Gastrocnemius medialis (tissue), 4 donors: ENCODE measurements around the gene UBA1. TPM values are rescaled to one million over a fixed set of nuclear protein-coding genes. Genes with fewer than 3 reads are reported as not detected.

Source experiments
- ATAC-seq, 2 donors: fragments of 150-250 bp; one replicate each; pipeline ENCODE4 v1.9.1; 2016
- DNase-seq, 2 donors: peaks; one replicate each; pipeline ENCODE4 v3.0.0-alpha.2; 2019
- H3K27ac ChIP-seq, 4 donors: fragments of 200-600 bp; sonication (generic); 1 replicate in 1 of 4; 2 replicates in 3 of 4; pipeline ENCODE4 v1.5.1; 2016 to 2018; ENCODE audit warnings: mild to moderate bottlenecking in 2 of 4, moderate library complexity in 1 of 4
- H3K27me3 ChIP-seq, 3 donors: fragments of 200-600 bp; sonication (generic) in 2 of 3; 1 replicate in 1 of 3; 2 replicates in 2 of 3; pipeline versions ENCODE4 v1.5.1 to v1.6.0; 2016 to 2019; ENCODE audit warnings: mild to moderate bottlenecking in 1 of 3, moderate library complexity in 1 of 3
- H3K36me3 ChIP-seq, 2 donors: fragments of 200-600 bp; sonication (generic) in 1 of 2; one replicate each; pipeline ENCODE4 v1.5.1; 2017 to 2018
- H3K4me1 ChIP-seq, 2 donors: fragments of 200-600 bp; sonication (generic) in 1 of 2; one replicate each; pipeline ENCODE4 v1.5.1; 2016 to 2017; ENCODE audit warnings: mild to moderate bottlenecking in 2 of 2
- H3K4me3 ChIP-seq, 4 donors: fragments of 200-600 bp; sonication (generic) in 3 of 4; 1 replicate in 1 of 4; 2 replicates in 3 of 4; pipeline ENCODE4 v1.5.1; 2016 to 2019; ENCODE audit warnings: mild to moderate bottlenecking in 2 of 4
- H3K9me3 ChIP-seq, 3 donors: fragments of 200-600 bp; sonication (generic) in 2 of 3; 1 replicate in 1 of 3; 2 replicates in 2 of 3; pipeline ENCODE4 v1.5.1; 2016 to 2019
- POLR2A ChIP-seq, 2 donors: fragments of 450-650 bp; IDR thresholded peaks; one replicate each; pipeline ENCODE4 v1.6.1; 2017; ENCODE audit warnings: antibody characterized with exemption in 2 of 2, mild to moderate bottlenecking in 2 of 2, moderate library complexity in 2 of 2
- in situ Hi-C, 4 donors: fragments of 200-750 bp; cut with MboI; loops; one replicate each; pipeline versions ENCODE4 v1.15.0 to v1.8.0; 2017; ENCODE audit warnings: low sequenced_read_pairs in 4 of 4
- intact Hi-C: fragments of 100-400 bp; cut with DNase I; formaldehyde crosslinking; loops from one replicate; pipeline ENCODE4 v1.15.1; 2023; ENCODE audit warnings: low total_unique reads
- total RNA-seq, 4 donors: library from RNA; depleted of rRNA; stranded (reverse); fragments of >200 nt; gene quantifications; one replicate each; pipeline versions ENCODE4 v1.1.0 to v1.2.3, GENCODE V29; 2016
- TF ChIP-seq, protein P1 (sequence below), 5 experiments: fragments of 450-650 bp in 3 of 5; fragments of 200-600 bp in 2 of 5; sonication (generic) in 2 of 5; IDR thresholded peaks in 4 of 5; conservative IDR thresholded peaks in 1 of 5; 1 replicate in 4 of 5; 2 replicates in 1 of 5; pipeline ENCODE4 v1.5.1; 2016 to 2019; ENCODE audit warnings: antibody characterized with exemption in 5 of 5, mild to moderate bottlenecking in 3 of 5, moderate library complexity in 3 of 5

UBA1 gene
- total RNA-seq, 4 donors from 2014 or later: 113 to 181 (median 162) TPM

DNA sequence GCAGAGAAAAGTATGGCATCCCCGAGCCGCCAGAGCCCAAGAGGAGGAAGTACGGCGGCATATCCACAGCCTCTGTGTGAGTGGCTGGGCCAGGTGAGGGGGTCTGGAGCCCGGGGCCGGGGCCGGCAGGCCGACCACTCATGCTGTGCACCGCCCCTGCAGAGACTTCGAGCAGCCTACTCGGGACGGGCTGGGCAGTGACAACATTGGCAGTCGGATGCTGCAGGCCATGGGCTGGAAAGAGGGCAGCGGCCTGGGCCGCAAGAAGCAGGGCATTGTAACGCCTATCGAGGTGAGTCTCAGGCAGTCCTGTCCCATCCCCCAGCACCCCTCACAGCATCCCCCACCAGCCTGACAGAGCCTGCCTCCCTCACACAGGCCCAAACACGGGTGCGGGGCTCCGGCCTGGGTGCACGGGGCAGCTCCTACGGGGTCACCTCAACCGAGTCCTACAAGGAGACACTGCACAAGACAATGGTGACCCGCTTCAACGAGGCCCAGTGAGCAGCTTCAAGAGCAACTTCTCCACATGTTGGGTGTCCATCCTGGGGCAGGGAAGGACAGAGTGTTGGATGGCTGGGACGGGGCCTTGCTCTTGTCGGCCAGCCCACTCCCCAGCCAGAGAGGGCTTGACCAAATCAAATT lies 7.4 kb upstream of the UBA1 start:
- Histone ChIP-seq H3K4me1 (peaks cover 0 to 3% of the 10 kb centered on the region in 2 donors), H3K9me3 (no peaks in the 10 kb centered on the region), H3K27me3 (no peaks in the 10 kb centered on the region), H3K27ac (no peak overlapping the region), H3K4me3 (no peak overlapping the region), H3K36me3 (peaks cover 0 to 26% of the 10 kb centered on the region in 2 donors)
- in situ Hi-C loops: loop anchor here in 1 of 4 donors (25.0 kb wide), 1 partner anchor 176 kb away; the partner anchor contains the start of gene ZNF157
- TF ChIP-seq POLR2A (IDR thresholded peaks at IDR 0.05): no peak
- ATAC-seq (no peak), DNase-seq (no peak)
- intact Hi-C loops: no loop called here

DNA sequence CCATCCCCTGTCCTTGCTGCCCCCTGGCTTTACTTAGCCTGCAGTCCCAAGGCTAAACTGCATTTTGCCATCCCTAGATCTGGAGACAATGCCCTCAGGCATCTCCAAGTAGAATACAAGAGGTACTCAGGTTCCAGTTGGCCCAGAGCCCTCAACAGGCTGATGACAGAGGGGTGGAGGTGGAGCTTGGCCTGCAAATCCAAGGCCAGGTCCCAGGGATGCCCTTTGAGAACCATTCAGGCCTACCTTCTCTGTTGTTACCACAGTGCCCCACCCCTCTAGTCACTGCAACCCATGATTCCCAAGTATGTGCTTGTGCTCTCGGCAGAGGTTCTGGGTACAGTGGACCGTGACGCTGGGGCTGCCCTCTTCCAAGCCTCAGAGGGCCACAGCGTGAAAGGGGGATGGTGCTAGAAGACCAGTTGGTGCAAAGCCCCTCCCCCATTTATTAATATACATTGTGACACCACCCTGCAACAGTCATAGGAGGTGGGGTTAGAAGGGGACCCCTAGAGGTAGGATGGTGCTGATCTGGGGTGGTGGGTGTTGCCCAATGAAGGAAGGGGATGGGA lies 6.4 kb upstream of the UBA1 start:
- intact Hi-C loops: no loop called here
- in situ Hi-C loops: loop anchor here in 1 of 4 donors (25.0 kb wide), 1 partner anchor 175 kb away; the partner anchor contains the start of gene ZNF157

DNA sequence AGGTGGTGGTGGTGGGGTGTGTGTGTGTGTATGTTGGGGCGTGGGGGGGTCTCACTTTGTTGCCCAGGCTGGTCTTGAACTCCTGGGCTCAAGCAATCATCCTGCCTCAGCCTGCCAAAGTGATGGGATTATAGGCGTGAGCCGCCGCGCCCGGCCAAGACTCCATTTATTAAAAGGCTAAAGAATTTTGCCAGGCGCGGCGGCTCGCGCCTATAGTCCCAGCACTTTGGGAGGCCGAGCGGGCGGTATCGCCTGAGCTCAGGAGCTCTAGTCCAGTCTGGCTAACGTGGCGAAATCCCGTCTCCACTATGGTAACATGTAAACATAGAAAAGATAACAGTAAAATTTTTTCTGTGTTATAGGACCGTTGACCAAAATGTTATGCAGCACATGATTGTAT lies 3.7 kb upstream of the UBA1 start:
- no peak for DNase-seq
- intact Hi-C loops (loop anchor here (2.0 to 5.0 kb wide), 4 partner anchors 177 to 832 kb away; partner anchors contain the start of genes ELK1 and ZNF41), in situ Hi-C loops (loop anchor here in 3 of 4 donors (10.0 to 25.0 kb wide), 3 partner anchors 172 to 335 kb away; partner anchors contain the start of gene ZNF157 (in 1 of the 3))
- Histone ChIP-seq H3K4me3 (no peak overlapping the region), H3K36me3 (peaks cover 0 to 14% of the 10 kb centered on the region in 2 donors), H3K27me3 (no peaks in the 10 kb centered on the region), H3K4me1 (peaks cover 2 to 11% of the 10 kb centered on the region in 2 donors), H3K27ac (no peak overlapping the region), H3K9me3 (no peaks in the 10 kb centered on the region)
- no peak for ATAC-seq
- TF ChIP-seq POLR2A (IDR thresholded peaks at IDR 0.05): no peak
- TF ChIP-seq, protein P1, sequence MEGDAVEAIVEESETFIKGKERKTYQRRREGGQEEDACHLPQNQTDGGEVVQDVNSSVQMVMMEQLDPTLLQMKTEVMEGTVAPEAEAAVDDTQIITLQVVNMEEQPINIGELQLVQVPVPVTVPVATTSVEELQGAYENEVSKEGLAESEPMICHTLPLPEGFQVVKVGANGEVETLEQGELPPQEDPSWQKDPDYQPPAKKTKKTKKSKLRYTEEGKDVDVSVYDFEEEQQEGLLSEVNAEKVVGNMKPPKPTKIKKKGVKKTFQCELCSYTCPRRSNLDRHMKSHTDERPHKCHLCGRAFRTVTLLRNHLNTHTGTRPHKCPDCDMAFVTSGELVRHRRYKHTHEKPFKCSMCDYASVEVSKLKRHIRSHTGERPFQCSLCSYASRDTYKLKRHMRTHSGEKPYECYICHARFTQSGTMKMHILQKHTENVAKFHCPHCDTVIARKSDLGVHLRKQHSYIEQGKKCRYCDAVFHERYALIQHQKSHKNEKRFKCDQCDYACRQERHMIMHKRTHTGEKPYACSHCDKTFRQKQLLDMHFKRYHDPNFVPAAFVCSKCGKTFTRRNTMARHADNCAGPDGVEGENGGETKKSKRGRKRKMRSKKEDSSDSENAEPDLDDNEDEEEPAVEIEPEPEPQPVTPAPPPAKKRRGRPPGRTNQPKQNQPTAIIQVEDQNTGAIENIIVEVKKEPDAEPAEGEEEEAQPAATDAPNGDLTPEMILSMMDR (IDR thresholded peaks at IDR 0.05 in 4 of 5, conservative IDR thresholded peaks at IDR 0.05 in 1 of 5): no peak

More for the DNA sequence above, 6.4 kb upstream of the UBA1 start:
- TF ChIP-seq, protein P1 (IDR thresholded peaks at IDR 0.05 in 4 of 5, conservative IDR thresholded peaks at IDR 0.05 in 1 of 5): no peak
- no peak for TF ChIP-seq POLR2A (IDR thresholded peaks at IDR 0.05)
- H3K9me3 ChIP-seq: no peaks in the 10 kb centered on the region
- H3K36me3 ChIP-seq: peaks cover 0 to 16% of the 10 kb centered on the region in 2 donors
- ATAC-seq (no peak), DNase-seq (no peak)
- H3K27me3 ChIP-seq: no peaks in the 10 kb centered on the region
- H3K4me3 ChIP-seq: no peak overlapping the region
- H3K27ac ChIP-seq: no peak overlapping the region
- H3K4me1 ChIP-seq: peaks cover 0 to 3% of the 10 kb centered on the region in 2 donors

DNA sequence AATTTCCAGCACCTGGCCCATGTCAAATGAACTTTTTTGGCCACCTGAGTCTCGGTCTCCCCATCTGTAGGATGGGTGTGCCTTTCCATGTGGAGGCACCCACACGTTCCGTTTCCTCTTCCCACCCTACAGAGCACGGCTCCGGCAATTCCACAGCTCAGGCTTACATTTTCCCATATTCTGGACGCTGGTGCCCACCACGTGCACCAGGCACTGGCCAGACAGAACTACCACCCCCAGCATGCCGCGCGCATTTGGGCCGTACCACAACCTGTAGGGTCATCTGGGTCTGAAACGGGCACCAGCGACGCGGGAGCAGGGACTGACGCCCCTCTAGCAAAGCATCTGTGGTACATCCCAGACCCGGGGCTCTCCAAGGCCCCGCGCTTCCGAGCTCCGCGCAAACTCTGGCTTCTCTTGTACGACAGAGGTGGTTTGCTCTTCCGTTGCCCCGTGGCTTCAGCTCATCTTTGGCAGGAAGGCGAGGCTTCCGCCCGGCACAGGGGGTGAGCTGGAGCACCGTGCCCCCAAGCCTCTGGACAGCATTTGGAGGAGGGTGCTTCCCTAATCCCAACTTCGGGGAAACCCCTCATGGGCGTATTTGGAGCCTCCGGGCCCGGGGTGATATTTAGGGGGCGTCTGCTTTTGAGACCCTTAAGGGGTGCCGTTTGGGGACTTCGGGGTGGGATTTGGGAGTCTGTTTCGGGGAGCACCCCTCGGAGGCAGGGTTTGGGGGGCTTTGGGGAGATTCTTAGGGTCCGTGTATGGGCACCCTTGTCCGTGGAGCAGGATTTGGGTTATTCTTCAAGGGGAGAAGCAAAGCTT lies 3.0 kb upstream of the UBA1 start:
- intact Hi-C loops (loop anchor here (2.0 to 5.0 kb wide), 4 partner anchors 177 to 832 kb away; partner anchors contain the start of genes ELK1 and ZNF41), in situ Hi-C loops (loop anchor here in 3 of 4 donors (10.0 to 25.0 kb wide), 3 partner anchors 172 to 334 kb away; partner anchors contain the start of gene ZNF157 (in 1 of the 3))
- peaks cover 9 to 18% of the 10 kb centered on the region in 2 donors for H3K4me1 ChIP-seq
- H3K9me3 ChIP-seq: no peaks in the 10 kb centered on the region
- peak overlapping the region; percentile 70 to 82 (median 78) for H3K27ac ChIP-seq
- no peaks in the 10 kb centered on the region for H3K27me3 ChIP-seq
- DNase-seq: peak; percentile 81 to 89
- peak overlapping the region; percentile 65 to 69 (median 68) for H3K4me3 ChIP-seq
- peak; percentile 34 to 51 for TF ChIP-seq POLR2A (IDR thresholded peaks at IDR 0.05)
- TF ChIP-seq, protein P1 (IDR thresholded peaks at IDR 0.05 in 4 of 5, conservative IDR thresholded peaks at IDR 0.05 in 1 of 5): no peak
- ATAC-seq: peak; percentile 83 to 84
- H3K36me3 ChIP-seq: peaks cover 0 to 9% of the 10 kb centered on the region in 2 donors
